ENCODE measurements around the gene TSSK2.
A peak's percentile ranks its signal among the peaks of the same experiment; 100 is the strongest.

Gene TSSK2

GRCh38 chr22:19111140-19111539 lies 20.0 kb upstream of the TSSK2 start:
- Histone ChIP-seq H3K27me3 (no peaks in the 10 kb centered on the region), H3K36me3 (no peaks in the 10 kb centered on the region), H3K27ac (peak overlapping the region; percentile 96), H3K9me3 (no peaks in the 10 kb centered on the region), H3K4me1 (ENCODE audit: control insufficient read depth in 1 of 2, insufficient read depth in 1 of 2, low read depth in 1 of 2, low read length in 1 of 2) (peaks cover 92 to 98% of the 10 kb centered on the region in 2 experiments), H3K4me3 (ENCODE audit: low read depth in 1 of 2, low read length in 1 of 2) (peak overlapping the region in 1 of 2 experiments; percentile 57)
- TF ChIP-seq, protein P1, sequence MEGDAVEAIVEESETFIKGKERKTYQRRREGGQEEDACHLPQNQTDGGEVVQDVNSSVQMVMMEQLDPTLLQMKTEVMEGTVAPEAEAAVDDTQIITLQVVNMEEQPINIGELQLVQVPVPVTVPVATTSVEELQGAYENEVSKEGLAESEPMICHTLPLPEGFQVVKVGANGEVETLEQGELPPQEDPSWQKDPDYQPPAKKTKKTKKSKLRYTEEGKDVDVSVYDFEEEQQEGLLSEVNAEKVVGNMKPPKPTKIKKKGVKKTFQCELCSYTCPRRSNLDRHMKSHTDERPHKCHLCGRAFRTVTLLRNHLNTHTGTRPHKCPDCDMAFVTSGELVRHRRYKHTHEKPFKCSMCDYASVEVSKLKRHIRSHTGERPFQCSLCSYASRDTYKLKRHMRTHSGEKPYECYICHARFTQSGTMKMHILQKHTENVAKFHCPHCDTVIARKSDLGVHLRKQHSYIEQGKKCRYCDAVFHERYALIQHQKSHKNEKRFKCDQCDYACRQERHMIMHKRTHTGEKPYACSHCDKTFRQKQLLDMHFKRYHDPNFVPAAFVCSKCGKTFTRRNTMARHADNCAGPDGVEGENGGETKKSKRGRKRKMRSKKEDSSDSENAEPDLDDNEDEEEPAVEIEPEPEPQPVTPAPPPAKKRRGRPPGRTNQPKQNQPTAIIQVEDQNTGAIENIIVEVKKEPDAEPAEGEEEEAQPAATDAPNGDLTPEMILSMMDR (IDR thresholded peaks at IDR 0.05), result no peak

DNA sequence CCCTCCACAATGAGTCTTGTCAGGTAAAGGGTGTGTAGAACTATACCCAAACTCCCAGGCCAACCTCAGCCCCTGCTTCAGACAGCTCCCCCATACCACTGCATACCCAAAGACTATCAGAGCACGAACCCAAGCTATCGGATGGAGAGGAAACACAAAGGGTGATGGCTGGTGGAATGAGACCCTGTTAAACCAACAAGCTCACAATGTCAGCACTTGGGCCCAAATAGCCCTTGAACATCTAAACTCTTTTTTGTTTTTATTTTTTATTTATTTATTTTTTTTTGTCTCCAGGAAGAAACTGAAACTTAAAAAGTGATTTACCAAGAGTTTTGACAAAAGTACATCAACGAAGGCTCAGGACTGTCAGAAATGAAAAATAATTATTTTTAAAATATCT lies 19.5 kb upstream of the TSSK2 start:
- TF ChIP-seq, protein P1 (IDR thresholded peaks at IDR 0.05), result no peak
- H3K9me3 ChIP-seq, result no peaks in the 10 kb centered on the region
- H3K27ac ChIP-seq, result peak overlapping the region; percentile 96
- no peaks in the 10 kb centered on the region for H3K27me3 ChIP-seq
- no peaks in the 10 kb centered on the region for H3K36me3 ChIP-seq
- H3K4me1 ChIP-seq (ENCODE audit: control insufficient read depth in 1 of 2, insufficient read depth in 1 of 2, low read depth in 1 of 2, low read length in 1 of 2), result peaks cover 92 to 98% of the 10 kb centered on the region in 2 experiments
- peak overlapping the region in 1 of 2 experiments; percentile 57 for H3K4me3 ChIP-seq (ENCODE audit: low read depth in 1 of 2, low read length in 1 of 2)

- Histone ChIP-seq H3K27ac (peak overlapping the region; percentile 60), H3K27me3 (no peaks in the 10 kb centered on the region), H3K36me3 (peaks cover under 1% of the 10 kb centered on the region), H3K9me3 (no peaks in the 10 kb centered on the region), H3K4me3 (ENCODE audit: low read depth in 1 of 2, low read length in 1 of 2) (no peak overlapping the region), H3K4me1 (ENCODE audit: control insufficient read depth in 1 of 2, insufficient read depth in 1 of 2, low read depth in 1 of 2, low read length in 1 of 2) (peaks cover 92 to 98% of the 10 kb centered on the region in 2 experiments)
- TF ChIP-seq, protein P1 (IDR thresholded peaks at IDR 0.05), result no peak
Observed at GRCh38 chr22:19113429-19113828, 17.7 kb upstream of the TSSK2 start.

GRCh38 chr22:19114984-19115552 lies 16.0 kb upstream of the TSSK2 start:
- no peaks in the 10 kb centered on the region for H3K27me3 ChIP-seq
- H3K27ac ChIP-seq, result peak overlapping the region; percentile 78
- peaks cover 9% of the 10 kb centered on the region for H3K36me3 ChIP-seq
- peaks cover 92 to 98% of the 10 kb centered on the region in 2 experiments for H3K4me1 ChIP-seq (ENCODE audit: control insufficient read depth in 1 of 2, insufficient read depth in 1 of 2, low read depth in 1 of 2, low read length in 1 of 2)
- TF ChIP-seq, protein P1 (IDR thresholded peaks at IDR 0.05), result no peak
- no peaks in the 10 kb centered on the region for H3K9me3 ChIP-seq
- H3K4me3 ChIP-seq (ENCODE audit: low read depth in 1 of 2, low read length in 1 of 2), result no peak overlapping the region

DNA sequence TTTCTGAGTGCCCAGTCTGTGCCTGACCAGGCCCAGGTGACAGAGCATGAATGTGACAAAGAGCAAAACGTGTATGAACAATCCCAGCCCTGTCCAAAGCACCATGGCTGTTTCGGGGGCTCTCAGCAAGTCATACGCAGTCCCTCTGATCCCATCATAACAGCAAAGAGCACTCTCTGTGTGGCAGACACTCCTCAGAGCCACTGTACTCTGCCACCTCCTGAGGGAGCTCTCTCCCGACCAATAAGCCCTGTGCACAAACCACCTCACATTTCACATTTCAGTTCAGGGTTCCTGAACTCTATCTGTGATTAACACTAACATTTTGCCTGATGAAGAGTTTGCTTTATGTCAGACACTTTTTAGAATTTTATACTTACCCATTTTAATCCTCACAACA lies 15.5 kb upstream of the TSSK2 start:
- peaks cover 92 to 98% of the 10 kb centered on the region in 2 experiments for H3K4me1 ChIP-seq (ENCODE audit: control insufficient read depth in 1 of 2, insufficient read depth in 1 of 2, low read depth in 1 of 2, low read length in 1 of 2)
- H3K9me3 ChIP-seq, result no peaks in the 10 kb centered on the region
- H3K27me3 ChIP-seq, result no peaks in the 10 kb centered on the region
- H3K4me3 ChIP-seq (ENCODE audit: low read depth in 1 of 2, low read length in 1 of 2), result peak overlapping the region in 1 of 2 experiments; percentile 7
- peaks cover 12% of the 10 kb centered on the region for H3K36me3 ChIP-seq
- peak overlapping the region; percentile 78 for H3K27ac ChIP-seq
- TF ChIP-seq, protein P1 (IDR thresholded peaks at IDR 0.05), result no peak

Measured in neutrophil (primary cell).